AG04449 (cell line): Measurements from ENCODE around the gene C10orf90.

ENCODE experiments used
- CTCF ChIA-PET: fragments of 350-600 bp; formaldehyde crosslinking; extraction: SDS; loops from one replicate; lab custom pipeline; 2021; ENCODE audit warnings: antibody characterized with exemption; lab: Yijun Ruan, JAX
- POLR2A ChIA-PET: fragments of 400-600, 350-600 bp; formaldehyde crosslinking; extraction: SDS; loops from one replicate; lab custom pipeline; 2020; ENCODE audit warnings: antibody characterized with exemption, inconsistent platforms; lab: Yijun Ruan, JAX
- DNase-seq: peaks from one replicate; pipeline ENCODE4 v3.0.0-alpha.2; 2010; ENCODE audit warnings: low read depth, low spot score
- H3K4me3 ChIP-seq: 2 replicates; pipeline ENCODE4 v1.5.1; 2011; ENCODE audit warnings: low read depth, mild to moderate bottlenecking, control low read depth, low read length
- TF ChIP-seq, protein P1 (sequence below): IDR thresholded peaks from one replicate; pipeline ENCODE4 v1.5.1; 2011; ENCODE audit warnings: mild to moderate bottlenecking, moderate library complexity, low read length, control low read depth, inconsistent platforms; ENCODE audit not compliant: insufficient read depth; ENCODE audit errors: missing control alignments

Gene C10orf90

DNA sequence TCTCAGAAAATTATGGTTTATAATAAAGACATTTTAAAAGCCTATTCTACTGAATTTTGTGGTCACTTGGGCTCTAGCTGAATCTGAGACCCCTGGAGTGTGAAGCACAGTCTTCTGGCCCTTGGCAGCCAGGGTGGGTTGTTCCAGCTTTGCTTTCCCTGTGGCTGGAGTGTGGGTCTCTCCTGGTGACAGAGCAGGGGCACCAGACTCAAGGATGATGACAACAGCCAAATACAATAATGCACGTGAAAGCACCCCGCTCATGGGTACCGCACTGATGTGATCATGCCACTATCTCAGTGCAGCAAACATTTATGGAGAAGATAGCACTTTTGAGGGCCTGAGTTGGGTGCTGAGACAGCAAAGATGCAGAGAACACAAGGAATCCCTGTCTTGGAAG, 147.4 kb downstream of the C10orf90 start:
- TF ChIP-seq, protein P1, sequence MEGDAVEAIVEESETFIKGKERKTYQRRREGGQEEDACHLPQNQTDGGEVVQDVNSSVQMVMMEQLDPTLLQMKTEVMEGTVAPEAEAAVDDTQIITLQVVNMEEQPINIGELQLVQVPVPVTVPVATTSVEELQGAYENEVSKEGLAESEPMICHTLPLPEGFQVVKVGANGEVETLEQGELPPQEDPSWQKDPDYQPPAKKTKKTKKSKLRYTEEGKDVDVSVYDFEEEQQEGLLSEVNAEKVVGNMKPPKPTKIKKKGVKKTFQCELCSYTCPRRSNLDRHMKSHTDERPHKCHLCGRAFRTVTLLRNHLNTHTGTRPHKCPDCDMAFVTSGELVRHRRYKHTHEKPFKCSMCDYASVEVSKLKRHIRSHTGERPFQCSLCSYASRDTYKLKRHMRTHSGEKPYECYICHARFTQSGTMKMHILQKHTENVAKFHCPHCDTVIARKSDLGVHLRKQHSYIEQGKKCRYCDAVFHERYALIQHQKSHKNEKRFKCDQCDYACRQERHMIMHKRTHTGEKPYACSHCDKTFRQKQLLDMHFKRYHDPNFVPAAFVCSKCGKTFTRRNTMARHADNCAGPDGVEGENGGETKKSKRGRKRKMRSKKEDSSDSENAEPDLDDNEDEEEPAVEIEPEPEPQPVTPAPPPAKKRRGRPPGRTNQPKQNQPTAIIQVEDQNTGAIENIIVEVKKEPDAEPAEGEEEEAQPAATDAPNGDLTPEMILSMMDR, result no peak

DNA sequence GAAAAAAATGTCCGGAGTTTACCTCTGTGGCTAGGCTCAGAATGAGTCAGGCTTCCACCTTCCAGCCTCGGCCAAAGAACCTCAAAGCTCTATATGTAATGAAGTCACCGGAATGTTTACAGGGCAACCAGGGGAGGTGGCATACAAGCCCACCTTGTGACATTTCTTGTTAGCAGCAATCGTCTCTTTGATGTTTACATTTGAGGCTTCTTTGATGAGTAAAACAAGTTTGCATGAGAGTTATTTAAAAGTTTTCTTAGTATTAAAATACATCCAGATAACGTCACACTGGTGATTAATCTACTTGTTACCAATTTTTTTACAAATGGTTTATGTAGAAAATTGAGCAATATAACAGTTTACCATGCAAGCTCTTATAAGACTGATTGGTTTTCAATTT, 149.1 kb downstream of the C10orf90 start:
- no peak for DNase-seq
- ChIA-PET POLR2A (no interaction called here), CTCF (no interaction called here)
- TF ChIP-seq, protein P1, result no peak
- no peak overlapping the region for H3K4me3 ChIP-seq

More for the DNA sequence above, 147.4 kb downstream of the C10orf90 start:
- POLR2A ChIA-PET, result no interaction called here
- CTCF ChIA-PET, result no interaction called here
- no peak for DNase-seq
- no peak overlapping the region for H3K4me3 ChIP-seq

DNA sequence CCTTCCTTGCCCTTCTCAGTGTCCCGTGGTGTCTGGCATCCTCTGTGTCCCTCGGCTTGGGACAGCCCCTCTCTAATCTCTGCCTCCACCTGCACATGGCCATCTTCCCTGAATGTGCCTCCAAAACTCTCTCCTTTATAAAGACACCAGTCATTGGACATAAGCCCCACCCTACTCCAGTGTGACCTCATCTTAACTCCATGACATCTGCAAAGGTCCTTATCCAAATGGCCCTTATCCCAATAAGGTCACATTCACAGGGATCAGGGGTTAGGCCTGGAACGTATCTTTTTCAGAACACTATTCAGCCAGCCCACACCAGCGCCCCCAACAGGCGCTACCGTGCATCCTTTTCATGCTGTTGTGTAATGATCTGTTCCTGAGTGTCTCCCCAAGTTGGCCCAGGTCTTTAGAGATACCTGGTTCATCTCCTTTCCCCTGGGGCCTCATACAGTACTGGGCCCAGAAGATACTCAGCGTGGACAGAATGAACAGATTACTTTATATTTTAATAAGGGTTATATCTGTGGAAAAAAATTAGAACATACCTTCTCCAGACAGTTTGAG, 149.7 kb downstream of the C10orf90 start:
- TF ChIP-seq, protein P1, result no peak
- ChIA-PET CTCF (no interaction called here), POLR2A (no interaction called here)
- H3K4me3 ChIP-seq, result no peak overlapping the region
- no peak for DNase-seq

DNA sequence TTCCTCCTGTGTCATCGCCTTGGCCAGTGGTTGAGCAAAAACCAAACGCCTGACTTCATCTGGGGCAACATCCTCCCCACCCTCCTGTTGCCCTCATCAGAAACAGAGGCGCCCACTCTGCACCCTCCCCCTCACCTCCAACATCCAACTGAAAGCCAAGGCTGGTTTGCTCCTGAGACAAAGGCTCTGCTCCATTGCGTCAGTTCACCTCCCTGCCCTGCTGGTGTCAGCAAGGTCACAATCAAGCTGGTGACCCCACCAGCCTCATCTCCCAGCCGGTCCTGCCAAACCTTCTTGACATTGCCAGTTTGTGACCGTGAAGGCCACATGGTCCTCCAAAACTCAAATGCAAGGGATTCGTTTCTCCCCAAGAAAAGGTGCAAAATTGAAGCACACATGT, 150.5 kb downstream of the C10orf90 start:
- TF ChIP-seq, protein P1, result no peak
- H3K4me3 ChIP-seq, result no peak overlapping the region
- ChIA-PET POLR2A (interaction anchor here (0.6 kb wide), 1 partner anchor 8 kb away, joined by 3 read pairs; no protein-coding TSS in a partner anchor), CTCF (no interaction called here)
- DNase-seq, result no peak

DNA sequence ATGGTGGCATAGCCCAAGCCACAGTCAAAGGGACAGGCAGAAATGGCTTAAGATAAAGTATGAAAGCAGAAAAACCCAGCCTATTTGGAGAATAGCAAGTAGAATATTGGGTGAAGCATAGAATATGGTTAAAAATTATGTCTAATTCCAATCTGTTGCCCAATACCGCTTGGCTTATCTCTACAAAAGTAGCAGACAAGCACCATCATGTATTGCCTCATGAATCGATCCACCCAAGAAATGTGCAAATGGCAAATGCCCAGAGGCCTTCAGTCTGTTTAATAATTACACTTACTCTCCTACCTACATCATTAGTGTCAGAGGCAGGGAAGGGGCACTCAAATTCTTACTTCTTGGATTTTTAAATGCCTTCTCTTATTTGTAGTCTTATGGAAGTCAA, 151.3 kb downstream of the C10orf90 start:
- TF ChIP-seq, protein P1, result no peak

DNA sequence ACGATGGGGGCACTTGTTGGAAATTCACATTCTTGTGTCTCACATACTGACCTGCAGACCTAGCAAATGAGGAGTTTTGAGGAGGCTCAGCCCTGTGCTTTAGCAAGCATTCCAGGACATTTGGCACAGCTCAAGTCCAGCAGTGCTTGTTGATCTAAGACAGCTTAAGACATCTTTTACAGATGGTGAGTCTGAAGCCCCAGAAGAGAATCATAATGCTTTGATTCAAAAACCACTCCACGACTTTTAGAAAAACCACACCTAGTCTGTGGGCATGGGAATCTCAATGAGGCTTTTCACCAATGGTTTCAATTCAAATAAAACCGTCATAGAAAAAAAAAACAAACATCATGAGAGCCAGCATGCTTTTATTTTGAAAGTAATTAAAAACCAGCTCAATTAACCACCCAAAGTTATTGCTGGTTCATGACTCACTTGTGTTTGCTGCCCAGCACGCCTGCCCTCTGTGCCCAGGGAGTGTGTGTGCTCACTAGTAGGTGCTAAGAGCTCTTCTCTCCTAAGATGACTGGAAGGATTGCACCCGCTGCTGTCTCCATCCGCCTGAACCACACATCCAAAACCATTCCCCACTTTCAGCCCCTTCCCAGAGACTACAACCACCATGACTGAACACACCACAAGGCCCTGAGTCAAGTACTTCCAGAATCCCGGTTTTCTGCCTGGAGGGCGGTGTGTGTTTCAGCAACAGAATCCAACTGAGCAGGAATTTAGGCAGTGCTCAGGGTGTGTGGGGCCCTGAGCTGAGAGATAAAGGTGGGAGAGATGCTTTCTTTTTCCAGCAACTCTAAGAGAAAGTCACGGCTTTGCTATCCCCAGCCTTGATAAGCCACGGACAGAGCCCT, 152.0 kb downstream of the C10orf90 start:
- TF ChIP-seq, protein P1, result no peak
- ChIA-PET POLR2A (no interaction called here), CTCF (interaction anchor here (1.4 kb wide), 1 partner anchor 15 kb away, joined by 3 read pairs; no protein-coding TSS in a partner anchor)
- DNase-seq, result no peak
- H3K4me3 ChIP-seq, result no peak overlapping the region

More for the DNA sequence above, 151.3 kb downstream of the C10orf90 start:
- POLR2A ChIA-PET, result no interaction called here
- DNase-seq, result no peak
- H3K4me3 ChIP-seq, result no peak overlapping the region
- CTCF ChIA-PET, result interaction anchor here (1.4 kb wide), 1 partner anchor 15 kb away, joined by 3 read pairs; no protein-coding TSS in a partner anchor
